Upper lobe of left lung (tissue), 4 donors: ENCODE measurements around the gene C11orf16.

Source experiments
- CTCF ChIP-seq, 6 experiments: fragments of 450-650 bp in 4 of 6; fragments of 200-600 bp in 2 of 6; sonication (generic) in 2 of 6; IDR thresholded peaks; one replicate each; pipeline ENCODE4 v1.5.1; 2016 to 2019; ENCODE audit warnings: antibody characterized with exemption in 6 of 6
- EP300 ChIP-seq, 4 donors: sonication (generic); formaldehyde crosslinking; IDR thresholded peaks; one replicate each; pipeline ENCODE4 v1.5.1; 2017; ENCODE audit warnings: antibody characterized with exemption in 4 of 4, control low read depth in 2 of 4
- POLR2A ChIP-seq, 4 donors: fragments of 450-650 bp; IDR thresholded peaks; one replicate each; pipeline ENCODE4 v1.5.1; 2016 to 2017; ENCODE audit warnings: antibody characterized with exemption in 4 of 4, mild to moderate bottlenecking in 2 of 4
- POLR2AphosphoS5 ChIP-seq, 2 donors: sonication (generic); formaldehyde crosslinking; IDR thresholded peaks; one replicate each; pipeline ENCODE4 v1.5.1; 2017; ENCODE audit warnings: antibody characterized with exemption in 2 of 2

- TF ChIP-seq CTCF (IDR thresholded peaks at IDR 0.05) (no peak), EP300 (IDR thresholded peaks at IDR 0.05) (no peak), POLR2A (IDR thresholded peaks at IDR 0.05) (no peak), POLR2AphosphoS5 (IDR thresholded peaks at IDR 0.05) (no peak)
These were observed 14.6 kb upstream of the C11orf16 start for GRCh38 chr11:8947230-8947943.
